ENCODE data around the gene IGF1R. TPM values are rescaled to one million over a fixed set of nuclear protein-coding genes. Genes with fewer than 3 reads are reported as not detected.

The IGF1R gene
- total RNA-seq, 1 experiment from 2014 or later = 51.6 TPM

GRCh38 chr15:98790270-98790669 is 141.9 kb downstream of the IGF1R start:
- Mint-ChIP-seq H3K27me3 (ENCODE audit: insufficient read depth, unreplicated experiment) (no peaks in the 10 kb centered on the region), H3K27ac (ENCODE audit: unreplicated experiment) (no peak overlapping the region), H3K9me3 (ENCODE audit: unreplicated experiment) (no peaks in the 10 kb centered on the region), H3K4me1 (ENCODE audit: low read depth, unreplicated experiment) (peaks cover 29% of the 10 kb centered on the region), H3K4me3 (ENCODE audit: unreplicated experiment) (no peak overlapping the region), H3K36me3 (ENCODE audit: insufficient read depth, unreplicated experiment) (no peaks in the 10 kb centered on the region)
- intact Hi-C loops (cut with micrococcal nuclease; ENCODE audit: unreplicated experiment) = no loop called here
- no peak for DNase-seq
- Histone ChIP-seq H3K27me3 (replicated peaks; ENCODE audit: control insufficient read depth, insufficient read depth, low read length) (no peaks in the 10 kb centered on the region), H3K4me3 (ENCODE audit: low read depth, low read length) (no peak overlapping the region), H3K4me1 (peaks cover 38% of the 10 kb centered on the region), H3K36me3 (ENCODE audit: control insufficient read depth, insufficient read depth, low read length) (no peaks in the 10 kb centered on the region), H3K9me3 (no peaks in the 10 kb centered on the region)
- TF ChIP-seq CTCF (IDR thresholded peaks at IDR 0.05; ENCODE audit: insufficient read depth in 1 of 2, low read depth in 1 of 2, low read length in 1 of 2, severe bottlenecking in 1 of 2, unreplicated experiment in 1 of 2) = no peak
- ChIA-PET CTCF (no interaction called here), POLR2A (no interaction called here)
- no TSS peak for BruUV-seq (replicated peaks)

DNA sequence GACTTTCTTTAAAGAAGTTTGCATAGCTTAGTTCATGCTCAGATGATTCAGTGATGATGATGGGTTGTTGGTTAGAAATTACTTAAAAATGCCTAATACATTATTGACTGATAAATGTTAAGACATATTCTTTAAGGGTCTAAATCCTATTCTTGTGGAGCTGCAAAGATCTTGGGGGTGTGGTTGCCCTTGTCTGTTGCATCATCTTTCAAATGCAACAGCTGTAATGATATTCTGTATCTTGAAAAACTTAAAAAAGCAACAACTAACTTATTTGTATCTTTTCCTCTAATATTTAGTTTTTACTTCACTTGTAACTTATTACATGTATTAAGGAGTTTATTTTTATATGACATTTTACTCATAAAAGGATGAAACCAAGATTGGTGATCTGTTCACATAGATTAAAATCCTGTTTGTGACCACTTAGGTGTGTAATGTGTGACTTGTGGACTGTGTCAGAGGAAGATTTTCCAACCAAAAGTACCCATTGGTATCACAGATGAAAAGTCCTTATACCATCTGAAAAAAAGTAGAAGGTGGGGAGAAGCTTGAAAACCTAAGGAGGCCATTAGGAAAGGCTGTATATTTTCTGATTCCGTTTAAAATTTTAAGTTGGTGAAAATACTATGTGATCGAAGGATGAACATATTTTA is 142.8 kb downstream of the IGF1R start:
- Mint-ChIP-seq H3K27me3 (ENCODE audit: insufficient read depth, unreplicated experiment) (no peaks in the 10 kb centered on the region), H3K27ac (ENCODE audit: unreplicated experiment) (no peak overlapping the region), H3K4me3 (ENCODE audit: unreplicated experiment) (no peak overlapping the region), H3K36me3 (ENCODE audit: insufficient read depth, unreplicated experiment) (no peaks in the 10 kb centered on the region), H3K9me3 (ENCODE audit: unreplicated experiment) (no peaks in the 10 kb centered on the region), H3K4me1 (ENCODE audit: low read depth, unreplicated experiment) (peaks cover 24% of the 10 kb centered on the region)
- ChIA-PET POLR2A (no interaction called here), CTCF (no interaction called here)
- no peaks in the 10 kb centered on the region for H3K9me3 ChIP-seq
- TF ChIP-seq CTCF (IDR thresholded peaks at IDR 0.05; ENCODE audit: insufficient read depth in 1 of 2, low read depth in 1 of 2, low read length in 1 of 2, severe bottlenecking in 1 of 2, unreplicated experiment in 1 of 2) = no peak
- no peak for DNase-seq
- BruUV-seq (replicated peaks) = no TSS peak
- H3K36me3 ChIP-seq (ENCODE audit: control insufficient read depth, insufficient read depth, low read length) = no peaks in the 10 kb centered on the region
- intact Hi-C loops (cut with micrococcal nuclease; ENCODE audit: unreplicated experiment) = no loop called here
- H3K4me3 ChIP-seq (ENCODE audit: low read depth, low read length) = no peak overlapping the region
- H3K27me3 ChIP-seq (replicated peaks; ENCODE audit: control insufficient read depth, insufficient read depth, low read length) = no peaks in the 10 kb centered on the region
- peaks cover 29% of the 10 kb centered on the region for H3K4me1 ChIP-seq

GRCh38 chr15:98792117-98792516 is 143.8 kb downstream of the IGF1R start:
- Histone ChIP-seq H3K4me1 (peaks cover 23% of the 10 kb centered on the region), H3K27me3 (replicated peaks; ENCODE audit: control insufficient read depth, insufficient read depth, low read length) (no peaks in the 10 kb centered on the region), H3K36me3 (ENCODE audit: control insufficient read depth, insufficient read depth, low read length) (no peaks in the 10 kb centered on the region), H3K9me3 (no peaks in the 10 kb centered on the region), H3K4me3 (ENCODE audit: low read depth, low read length) (no peak overlapping the region)
- CTCF ChIA-PET = no interaction called here
- POLR2A ChIA-PET = no interaction called here
- H3K4me3 Mint-ChIP-seq (ENCODE audit: unreplicated experiment) = no peak overlapping the region
- intact Hi-C loops (cut with micrococcal nuclease; ENCODE audit: unreplicated experiment) = no loop called here
- no peaks in the 10 kb centered on the region for H3K9me3 Mint-ChIP-seq (ENCODE audit: unreplicated experiment)
- H3K27me3 Mint-ChIP-seq (ENCODE audit: insufficient read depth, unreplicated experiment) = no peaks in the 10 kb centered on the region
- TF ChIP-seq CTCF (IDR thresholded peaks at IDR 0.05; ENCODE audit: insufficient read depth in 1 of 2, low read depth in 1 of 2, low read length in 1 of 2, severe bottlenecking in 1 of 2, unreplicated experiment in 1 of 2) = no peak
- no peak overlapping the region for H3K27ac Mint-ChIP-seq (ENCODE audit: unreplicated experiment)
- H3K36me3 Mint-ChIP-seq (ENCODE audit: insufficient read depth, unreplicated experiment) = no peaks in the 10 kb centered on the region
- BruUV-seq (replicated peaks) = no TSS peak
- no peak for DNase-seq
- peaks cover 24% of the 10 kb centered on the region for H3K4me1 Mint-ChIP-seq (ENCODE audit: low read depth, unreplicated experiment)

Measured in Caco-2 (cell line).